GM18505 (cell line): Measurements from ENCODE around the gene FAM153A.
"Not testable (repeated sequence)": the region's sequence is repeated elsewhere in the genome, so short reads cannot be mapped to it uniquely, and the experiment has no call there.

ENCODE experiments used
- ATAC-seq: cut with Tn5 transposase; IDR thresholded peaks from one replicate; pipeline ENCODE4 v1.9.1; 2021; ENCODE audit not compliant: unreplicated experiment

The FAM153A gene

GRCh38 chr5:177747354-177747753 lies 35.3 kb downstream of the FAM153A start:
- ATAC-seq: not testable (repeated sequence)

GRCh38 chr5:177724858-177725257 lies 57.8 kb downstream of the FAM153A start:
- not testable (repeated sequence) for ATAC-seq

- not testable (repeated sequence) for ATAC-seq
Measured at GRCh38 chr5:177723831-177724485, 58.7 kb downstream of the FAM153A start.

- not testable (repeated sequence) for ATAC-seq
Measured at GRCh38 chr5:177722829-177723228, 59.9 kb downstream of the FAM153A start.

- ATAC-seq: not testable (repeated sequence)
Measured at GRCh38 chr5:177719989-177720388, 62.7 kb downstream of the FAM153A start.

- not testable (repeated sequence) for ATAC-seq
Measured at GRCh38 chr5:177715423-177715822, 67.3 kb downstream of the FAM153A start.

- not testable (repeated sequence) for ATAC-seq
Measured at GRCh38 chr5:177696100-177696499, 86.6 kb downstream of the FAM153A start.

GRCh38 chr5:177695356-177695930 lies 87.3 kb downstream of the FAM153A start:
- not testable (repeated sequence) for ATAC-seq

- ATAC-seq: not testable (repeated sequence)
Measured at GRCh38 chr5:177694518-177694835, 88.2 kb downstream of the FAM153A start.

- not testable (repeated sequence) for ATAC-seq
Measured at GRCh38 chr5:177693671-177694517, 88.8 kb downstream of the FAM153A start.

- not testable (repeated sequence) for ATAC-seq
Measured at GRCh38 chr5:177692969-177693368, 89.7 kb downstream of the FAM153A start.

GRCh38 chr5:177692507-177692906 lies 90.2 kb downstream of the FAM153A start:
- not testable (repeated sequence) for ATAC-seq

GRCh38 chr5:177689011-177689610 lies 93.6 kb downstream of the FAM153A start:
- ATAC-seq: not testable (repeated sequence)

- ATAC-seq: not testable (repeated sequence)
Measured at GRCh38 chr5:177688091-177688490, 94.6 kb downstream of the FAM153A start.

GRCh38 chr5:177681920-177682319 lies 100.8 kb downstream of the FAM153A start:
- ATAC-seq: not testable (repeated sequence)
